Stimulated activated CD4-positive, alpha-beta T cell treated with anti-CD3 and anti-CD28 coated beads, Interleukin-15, amount 100 ng/mL, for 1 hour (primary cell): ENCODE data around the gene MARK3.

Experiments used
- DNase-seq, 2 donors: peaks; one replicate each; pipeline ENCODE4 v3.0.0-alpha.2; 2020; ENCODE audit warnings: low read depth in 1 of 2, low spot score in 1 of 2

Gene MARK3

DNA sequence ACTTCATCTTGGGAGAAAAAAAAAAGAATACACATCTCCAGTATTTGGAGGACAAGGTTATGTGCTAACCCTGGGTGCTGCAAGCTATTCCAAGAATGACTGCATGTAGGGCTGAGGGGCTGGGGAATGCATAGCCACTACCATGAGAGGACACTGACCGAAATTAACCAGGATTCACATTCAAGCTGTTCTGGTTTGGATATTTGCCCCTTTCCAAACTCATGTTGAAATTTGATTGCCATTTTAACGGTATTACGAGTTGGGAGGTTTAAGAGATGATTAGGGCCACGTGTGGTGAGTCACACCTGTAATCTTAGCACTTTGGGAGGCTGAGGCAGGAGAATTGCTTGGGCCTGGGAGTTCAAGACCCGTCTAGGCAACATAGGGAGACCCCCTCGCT, 18.5 kb upstream of the MARK3 start:
- no peak for DNase-seq

- no peak for DNase-seq
Measured at GRCh38 chr14:103367995-103368394, 17.2 kb upstream of the MARK3 start.

DNA sequence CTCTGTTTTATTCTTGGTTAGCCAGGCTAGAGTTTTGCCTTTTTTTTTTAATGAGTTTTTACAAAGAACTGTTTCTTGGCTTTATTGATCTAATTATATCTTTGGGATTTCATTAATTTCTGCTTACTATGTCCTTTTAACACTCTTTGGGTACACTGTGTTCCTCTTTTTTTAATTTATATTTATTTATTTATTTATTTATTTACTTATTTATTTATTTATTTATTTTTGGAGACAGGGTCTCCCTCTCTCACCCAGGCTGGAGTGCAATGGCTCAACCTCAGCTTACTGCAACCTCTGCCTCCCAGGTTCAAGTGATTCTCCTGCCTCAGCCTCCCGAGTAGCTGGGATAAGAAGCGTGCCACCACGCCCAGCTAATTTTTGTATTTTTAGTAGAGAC, 15.1 kb upstream of the MARK3 start:
- no peak for DNase-seq

- no peak for DNase-seq
Measured at GRCh38 chr14:103372017-103372416, 13.2 kb upstream of the MARK3 start.

GRCh38 chr14:103372552-103373304, 12.5 kb upstream of the MARK3 start:
- DNase-seq = no peak

DNA sequence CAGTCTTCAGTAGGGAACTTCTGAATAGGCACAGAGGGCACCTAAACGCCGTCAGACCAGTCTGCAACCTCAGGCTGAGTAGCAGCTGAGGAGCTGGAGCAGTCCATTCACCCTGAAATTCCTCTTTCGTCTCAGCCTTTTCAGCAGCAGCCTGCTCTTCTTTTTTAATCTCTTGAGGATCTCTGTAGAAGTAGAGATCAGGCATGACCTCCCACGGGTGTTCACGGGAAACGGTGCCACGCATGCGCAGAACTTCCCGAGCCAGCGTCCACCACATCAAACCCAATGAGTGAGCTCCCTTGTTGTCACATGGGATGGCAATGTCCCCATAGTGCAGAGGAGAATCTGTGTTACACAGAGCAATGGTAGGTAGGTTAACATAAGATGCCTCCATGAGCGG, 11.1 kb upstream of the MARK3 start:
- DNase-seq = no peak

DNA sequence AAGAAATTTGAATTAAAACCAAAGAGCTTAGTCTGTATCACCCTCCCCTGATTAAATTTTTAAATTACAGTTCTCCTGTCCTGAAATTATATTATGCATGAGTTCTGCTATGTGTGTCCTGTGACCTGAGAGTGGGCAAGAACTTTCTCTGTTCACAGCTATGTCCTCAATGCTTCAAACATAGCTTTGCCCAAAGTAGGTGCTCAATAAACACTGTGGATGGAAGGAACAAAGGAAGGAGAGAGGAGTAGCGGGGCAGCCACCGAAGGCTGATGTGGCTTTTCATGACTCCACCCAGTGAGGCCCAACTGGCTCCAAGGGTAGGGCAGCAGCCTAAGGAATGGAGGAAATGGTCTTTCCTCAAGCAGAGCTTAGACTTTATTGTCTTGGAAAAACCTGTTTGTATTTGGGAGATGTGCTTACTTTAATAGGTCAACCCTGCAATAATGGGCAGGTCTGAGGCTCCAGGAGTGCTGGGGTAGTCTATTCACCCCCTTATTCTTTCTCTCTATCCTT, 7.6 kb upstream of the MARK3 start:
- no peak for DNase-seq

GRCh38 chr14:103378038-103378854, 7.0 kb upstream of the MARK3 start:
- DNase-seq = no peak

DNA sequence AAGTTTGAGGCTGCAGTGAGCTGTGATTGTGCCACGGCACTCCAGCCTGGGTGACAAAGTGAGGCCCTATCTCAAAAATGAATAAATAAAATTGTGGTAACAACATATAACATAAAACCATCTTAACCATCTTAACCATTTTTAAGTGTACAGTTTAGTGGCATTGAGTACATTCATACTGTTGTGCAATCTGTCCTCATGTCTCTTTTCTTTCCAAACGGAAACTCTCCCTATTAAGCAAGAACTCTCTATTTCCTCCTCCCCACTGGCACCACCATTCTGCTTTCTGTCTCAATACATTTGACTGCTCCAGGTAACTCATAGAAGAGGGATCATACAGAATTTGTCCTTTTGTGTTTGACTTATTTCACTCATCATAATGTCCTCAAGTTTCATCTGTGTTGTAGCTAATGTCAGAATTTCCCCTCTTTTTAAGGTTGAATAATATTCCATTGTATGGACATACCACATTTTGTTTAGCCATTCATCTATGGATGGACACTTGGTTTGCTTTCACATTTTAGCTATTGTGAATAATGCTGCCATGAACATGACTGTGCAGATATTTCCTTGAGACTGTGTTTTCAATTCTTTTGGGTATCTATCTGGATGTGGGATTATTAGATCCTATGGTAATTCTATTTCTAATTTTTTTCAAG, 4.4 kb upstream of the MARK3 start:
- DNase-seq = no peak

DNA sequence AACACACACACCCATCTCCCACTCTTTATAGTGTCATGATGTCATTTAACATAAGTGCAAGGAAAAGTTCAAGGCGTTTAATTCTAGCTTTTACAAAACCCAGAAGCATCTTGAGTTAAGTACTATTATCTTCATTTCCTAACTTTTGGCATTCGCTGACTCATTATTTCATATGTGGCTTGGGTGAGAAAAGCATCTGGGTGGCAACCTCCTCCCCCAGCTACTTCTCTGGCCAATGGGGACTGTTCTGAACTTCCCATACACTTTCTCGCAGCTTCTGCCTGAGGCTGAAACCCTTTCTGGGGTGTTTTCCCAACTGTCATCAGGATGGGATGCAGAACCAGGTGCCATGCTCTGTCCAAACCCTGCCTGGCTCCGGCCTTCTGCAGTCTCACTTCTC, 2.8 kb upstream of the MARK3 start:
- DNase-seq = no peak

- no peak for DNase-seq
Measured at GRCh38 chr14:103384450-103385151, 614 bp upstream of the MARK3 start.

DNA sequence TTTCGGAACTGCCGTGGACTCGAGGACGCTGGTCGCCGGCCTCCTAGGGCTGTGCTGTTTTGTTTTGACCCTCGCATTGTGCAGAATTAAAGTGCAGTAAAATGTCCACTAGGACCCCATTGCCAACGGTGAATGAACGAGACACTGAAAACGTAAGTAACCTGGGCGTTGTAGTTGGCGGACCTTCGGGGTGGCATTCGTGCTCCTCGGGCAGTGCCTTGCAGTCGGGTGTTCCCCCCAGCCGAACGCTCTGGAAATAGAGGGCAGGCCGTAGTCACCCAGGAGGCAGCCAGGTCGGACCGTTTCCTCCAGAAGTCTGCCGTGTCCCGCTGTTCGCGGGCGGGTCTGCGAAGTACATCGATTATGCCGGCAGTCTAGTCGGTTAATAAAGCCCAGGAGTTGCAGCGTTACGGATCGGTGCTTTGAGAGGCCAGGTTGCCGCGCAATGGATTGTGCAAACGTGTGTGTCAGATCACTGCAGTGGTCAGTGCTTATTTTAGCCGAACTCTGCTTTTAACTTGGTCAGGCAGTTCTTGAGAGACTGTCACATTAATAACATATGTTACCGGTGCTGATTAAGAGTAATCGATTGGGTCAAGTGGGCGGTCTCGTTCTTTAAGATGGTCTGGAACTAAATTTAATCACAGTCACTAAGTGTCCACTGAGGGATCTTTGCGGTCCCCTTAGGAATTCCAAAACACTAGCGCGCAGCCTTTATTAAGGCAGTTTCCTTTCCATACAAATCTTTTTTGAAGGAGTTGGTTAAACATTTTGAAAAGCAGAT, 906 bp downstream of the MARK3 start:
- peak in 1 of 2 donors; percentile 7 for DNase-seq

DNA sequence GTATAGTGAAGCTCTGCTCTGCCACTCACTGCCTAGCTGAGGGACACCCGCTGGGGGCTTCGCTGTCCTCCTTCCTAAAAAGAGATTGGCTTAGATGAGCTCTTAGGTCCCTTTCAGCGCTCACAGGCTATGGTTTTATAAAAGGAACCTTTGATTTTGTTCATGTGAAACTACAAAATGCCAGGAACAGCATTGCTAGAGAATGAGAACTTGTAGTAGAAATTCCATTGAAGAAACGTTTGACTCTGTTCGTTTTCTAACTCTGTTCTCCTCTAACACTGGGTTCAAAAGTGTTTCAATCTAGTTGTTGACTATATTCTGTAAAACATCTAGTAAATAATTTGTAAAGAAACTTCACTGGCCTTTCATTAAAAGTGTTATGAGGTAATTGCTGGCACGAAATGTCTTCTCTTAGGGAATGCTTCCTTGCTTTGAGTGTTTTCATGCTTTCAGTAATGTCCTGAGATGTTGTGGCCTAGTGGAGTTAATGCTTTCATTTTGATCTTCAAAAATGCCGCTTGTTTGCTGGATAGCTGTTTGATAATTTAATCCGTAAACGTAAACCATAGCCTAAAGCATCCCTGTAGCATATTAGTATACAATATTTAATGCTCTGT, 1.6 kb downstream of the MARK3 start:
- DNase-seq = no peak

GRCh38 chr14:103388664-103389063, 3.4 kb downstream of the MARK3 start:
- no peak for DNase-seq

DNA sequence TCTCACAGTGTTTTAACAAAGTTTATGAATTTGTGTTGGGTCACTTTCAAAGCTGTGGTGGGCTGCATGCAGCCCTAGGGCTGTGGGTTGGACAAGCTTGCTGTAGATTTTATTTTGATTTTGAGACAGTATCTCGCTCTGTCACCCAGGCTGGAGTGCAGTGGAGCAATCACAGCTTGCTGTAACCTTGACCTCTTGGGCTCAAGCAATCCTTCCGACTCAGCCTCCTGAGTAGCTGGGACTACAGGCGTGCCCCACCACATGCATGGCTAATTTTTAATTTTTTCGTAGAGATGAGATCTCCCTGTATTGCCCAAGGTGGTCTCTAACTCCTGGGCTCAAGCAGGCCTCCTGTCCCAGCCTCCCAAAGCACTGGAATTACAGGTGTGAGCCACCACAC, 5.4 kb downstream of the MARK3 start:
- no peak for DNase-seq

DNA sequence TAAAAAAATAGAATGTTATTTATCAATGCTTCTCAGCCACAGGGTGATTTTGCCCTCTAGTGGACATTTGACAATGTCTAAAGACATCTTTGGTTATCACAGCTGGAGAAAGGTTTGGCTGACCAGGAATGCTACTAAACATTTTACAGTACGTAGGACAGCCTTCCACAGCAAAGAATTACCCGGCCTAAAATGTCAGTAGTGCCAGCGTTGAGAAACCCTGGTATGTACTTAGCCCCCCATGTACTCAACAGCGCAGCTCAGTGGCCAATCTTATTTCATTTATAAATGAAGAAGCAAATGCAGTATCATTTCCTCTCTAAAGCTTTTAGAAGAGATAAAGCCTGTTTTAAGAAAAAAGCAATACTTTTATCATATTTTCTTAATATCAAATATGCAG, 5.8 kb downstream of the MARK3 start:
- no peak for DNase-seq

DNA sequence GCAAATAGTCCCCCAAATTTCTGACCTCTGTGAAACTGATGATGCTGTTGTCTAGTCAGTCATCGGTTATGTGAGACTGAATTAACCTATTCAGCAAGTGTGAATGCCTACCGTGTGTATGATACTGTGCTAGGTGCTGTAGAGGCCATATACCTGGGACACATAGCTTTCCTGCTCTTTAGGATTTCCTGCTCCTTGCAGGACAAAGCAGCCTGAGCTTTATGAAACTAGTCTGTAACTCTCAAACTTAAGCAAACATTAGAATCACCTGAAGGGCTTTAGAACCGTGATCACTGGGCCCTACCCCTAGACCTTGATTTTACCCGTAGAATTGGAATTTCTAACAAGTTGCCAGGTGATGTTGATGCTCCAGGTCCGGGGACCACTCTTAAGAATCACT, 6.9 kb downstream of the MARK3 start:
- DNase-seq = no peak

DNA sequence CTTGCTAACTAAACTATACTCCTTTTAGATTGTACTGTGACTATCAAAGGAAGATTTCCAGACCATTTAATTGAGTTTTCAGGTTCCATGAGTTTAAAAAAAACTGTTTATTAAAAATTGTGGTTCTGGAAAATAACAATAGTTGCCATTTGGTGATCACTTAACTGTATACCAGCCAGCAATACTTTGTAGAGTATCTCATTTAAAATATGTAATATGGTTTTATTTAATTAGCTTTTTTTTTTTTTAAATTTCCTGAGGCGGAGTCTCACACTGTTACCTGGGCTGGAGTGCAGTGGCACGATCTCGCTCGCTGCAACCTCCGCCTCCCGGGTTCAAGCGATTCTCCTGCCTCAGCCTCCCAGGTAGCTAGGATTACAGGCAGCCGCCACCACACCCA, 7.4 kb downstream of the MARK3 start:
- no peak for DNase-seq

DNA sequence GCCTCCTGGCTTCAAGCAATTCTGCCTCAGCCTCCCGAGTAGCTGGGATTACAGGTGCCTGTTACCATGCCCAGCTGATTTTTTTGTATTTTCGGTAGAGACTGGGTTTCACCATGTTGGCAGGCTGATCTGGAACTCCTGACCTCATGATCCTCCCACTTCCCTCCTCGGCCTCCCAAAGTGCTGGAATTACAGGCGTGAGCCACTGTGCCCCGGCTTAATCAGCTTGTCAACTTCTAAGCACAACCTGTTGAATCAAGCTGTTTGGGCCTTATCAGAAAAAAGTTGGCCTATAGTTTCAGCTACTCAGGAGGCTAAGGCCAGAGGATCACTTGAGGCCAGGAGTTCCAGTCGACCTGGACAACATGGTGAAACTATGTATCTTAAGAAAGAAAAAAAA, 7.9 kb downstream of the MARK3 start:
- DNase-seq = no peak
